Fibroblast of skin of back (primary cell): ENCODE results near the gene PPAN.

Experiments used
- DNase-seq: peaks from one replicate; pipeline ENCODE4 v3.0.0-alpha.2; 2013

Gene PPAN

GRCh38 chr19:10113964-10114650 is 7.9 kb downstream of the PPAN start:
- DNase-seq: no peak

- DNase-seq: no peak
Measured at GRCh38 chr19:10114651-10115391, 8.7 kb downstream of the PPAN start.

GRCh38 chr19:10115392-10116084 is 9.4 kb downstream of the PPAN start:
- DNase-seq: no peak

GRCh38 chr19:10116085-10116865 is 10.1 kb downstream of the PPAN start:
- no peak for DNase-seq

- DNase-seq: no peak
Measured at GRCh38 chr19:10116866-10117616, 10.9 kb downstream of the PPAN start.

GRCh38 chr19:10118960-10119359 is 12.8 kb downstream of the PPAN start:
- no peak for DNase-seq

- peak; percentile 91 for DNase-seq
Measured at GRCh38 chr19:10120538-10121189, 14.5 kb downstream of the PPAN start.

GRCh38 chr19:10122045-10122444 is 15.9 kb downstream of the PPAN start:
- peak; percentile 36 for DNase-seq

- DNase-seq: no peak
Measured at GRCh38 chr19:10124429-10124828, 18.3 kb downstream of the PPAN start.

- DNase-seq: no peak
Measured at GRCh38 chr19:10126213-10126639, 20.1 kb downstream of the PPAN start.

GRCh38 chr19:10132905-10133304 is 26.7 kb downstream of the PPAN start:
- no peak for DNase-seq

- no peak for DNase-seq
Measured at GRCh38 chr19:10133596-10133995, 27.4 kb downstream of the PPAN start.

GRCh38 chr19:10134040-10134439 is 27.9 kb downstream of the PPAN start:
- DNase-seq: no peak

- DNase-seq: no peak
Measured at GRCh38 chr19:10135551-10136334, 29.6 kb downstream of the PPAN start.

- DNase-seq: no peak
Measured at GRCh38 chr19:10136936-10137335, 30.8 kb downstream of the PPAN start.

- DNase-seq: no peak
Measured at GRCh38 chr19:10137751-10138682, 31.9 kb downstream of the PPAN start.

GRCh38 chr19:10138879-10139795 is 33.0 kb downstream of the PPAN start:
- DNase-seq: no peak

- DNase-seq: no peak
Measured at GRCh38 chr19:10139952-10140351, 33.8 kb downstream of the PPAN start.
